ENCODE data around the gene L3MBTL2.
"Not testable (repeated sequence)": the region's sequence is repeated elsewhere in the genome, so short reads cannot be mapped to it uniquely, and the experiment has no call there.

The L3MBTL2 gene

GRCh38 chr22:41177040-41177621, 28.0 kb upstream of the L3MBTL2 start:
- no peak for TF ChIP-seq CTCF (IDR thresholded peaks at IDR 0.05)
- Histone ChIP-seq H3K27me3 (no peaks in the 10 kb centered on the region), H3K27ac (no peak overlapping the region), H3K4me1 (ENCODE audit: control insufficient read depth in 1 of 2, insufficient read depth in 1 of 2, low read depth in 1 of 2, low read length in 1 of 2) (peaks cover 0 to 4% of the 10 kb centered on the region in 2 experiments), H3K4me3 (ENCODE audit: low read depth in 1 of 2, low read length in 1 of 2) (no peak overlapping the region), H3K36me3 (peaks cover 86% of the 10 kb centered on the region), H3K9me3 (peaks cover 11% of the 10 kb centered on the region)

GRCh38 chr22:41177622-41178424, 27.3 kb upstream of the L3MBTL2 start:
- Histone ChIP-seq H3K36me3 (peaks cover 79% of the 10 kb centered on the region), H3K27ac (no peak overlapping the region), H3K27me3 (no peaks in the 10 kb centered on the region), H3K4me3 (ENCODE audit: low read depth in 1 of 2, low read length in 1 of 2) (no peak overlapping the region), H3K4me1 (ENCODE audit: control insufficient read depth in 1 of 2, insufficient read depth in 1 of 2, low read depth in 1 of 2, low read length in 1 of 2) (peaks cover 0 to 5% of the 10 kb centered on the region in 2 experiments), H3K9me3 (peaks cover 7% of the 10 kb centered on the region)
- TF ChIP-seq CTCF (IDR thresholded peaks at IDR 0.05), result no peak

GRCh38 chr22:41178425-41178975, 26.6 kb upstream of the L3MBTL2 start:
- H3K36me3 ChIP-seq, result peaks cover 72% of the 10 kb centered on the region
- TF ChIP-seq CTCF (IDR thresholded peaks at IDR 0.05), result no peak
- peaks cover 4% of the 10 kb centered on the region for H3K9me3 ChIP-seq
- H3K4me1 ChIP-seq (ENCODE audit: control insufficient read depth in 1 of 2, insufficient read depth in 1 of 2, low read depth in 1 of 2, low read length in 1 of 2), result peaks cover 0 to 5% of the 10 kb centered on the region in 2 experiments
- no peak overlapping the region for H3K4me3 ChIP-seq (ENCODE audit: low read depth in 1 of 2, low read length in 1 of 2)
- no peak overlapping the region for H3K27ac ChIP-seq
- H3K27me3 ChIP-seq, result no peaks in the 10 kb centered on the region

GRCh38 chr22:41180362-41180761, 24.8 kb upstream of the L3MBTL2 start:
- H3K9me3 ChIP-seq; H3K27me3 ChIP-seq; H3K4me1 ChIP-seq (ENCODE audit: control insufficient read depth in 1 of 2, insufficient read depth in 1 of 2, low read depth in 1 of 2, low read length in 1 of 2); H3K4me3 ChIP-seq (ENCODE audit: low read depth in 1 of 2, low read length in 1 of 2): not testable (repeated sequence)
- H3K27ac ChIP-seq, result peak overlapping the region; percentile 40
- peaks cover 53% of the 10 kb centered on the region for H3K36me3 ChIP-seq

GRCh38 chr22:41180926-41181325, 24.2 kb upstream of the L3MBTL2 start:
- Histone ChIP-seq H3K9me3 (peaks cover 4% of the 10 kb centered on the region), H3K4me3 (ENCODE audit: low read depth in 1 of 2, low read length in 1 of 2) (no peak overlapping the region), H3K27me3 (no peaks in the 10 kb centered on the region), H3K4me1 (ENCODE audit: control insufficient read depth in 1 of 2, insufficient read depth in 1 of 2, low read depth in 1 of 2, low read length in 1 of 2) (peaks cover 0 to 5% of the 10 kb centered on the region in 2 experiments), H3K36me3 (peaks cover 48% of the 10 kb centered on the region), H3K27ac (peak overlapping the region; percentile 40)
- TF ChIP-seq CTCF (IDR thresholded peaks at IDR 0.05), result no peak
